ENCODE data around the gene RNF222.
"Not testable (repeated sequence)": the region's sequence is repeated elsewhere in the genome, so short reads cannot be mapped to it uniquely, and the experiment has no call there.

Gene RNF222

DNA sequence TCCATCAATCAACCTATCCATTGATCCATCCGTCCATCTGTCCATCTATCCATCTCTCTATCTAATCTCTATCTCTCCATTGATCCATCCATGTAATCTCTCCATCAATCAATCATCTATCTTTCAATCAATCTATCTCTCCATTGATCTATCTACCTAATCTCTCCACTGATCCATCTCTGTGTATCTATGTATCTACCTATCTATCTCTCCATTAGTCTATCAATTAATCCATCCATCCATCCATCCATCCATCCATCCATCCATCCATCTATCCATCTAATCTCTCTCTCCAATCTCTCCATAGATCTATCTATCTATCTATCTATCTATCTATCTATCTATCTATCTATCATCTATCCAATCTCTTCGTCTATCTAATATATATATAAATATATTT is 3.5 kb upstream of the RNF222 start:
- TF ChIP-seq CTCF (IDR thresholded peaks at IDR 0.05) (no peak), ZFX (IDR thresholded peaks at IDR 0.05; ENCODE audit: borderline replicate concordance) (no peak)

DNA sequence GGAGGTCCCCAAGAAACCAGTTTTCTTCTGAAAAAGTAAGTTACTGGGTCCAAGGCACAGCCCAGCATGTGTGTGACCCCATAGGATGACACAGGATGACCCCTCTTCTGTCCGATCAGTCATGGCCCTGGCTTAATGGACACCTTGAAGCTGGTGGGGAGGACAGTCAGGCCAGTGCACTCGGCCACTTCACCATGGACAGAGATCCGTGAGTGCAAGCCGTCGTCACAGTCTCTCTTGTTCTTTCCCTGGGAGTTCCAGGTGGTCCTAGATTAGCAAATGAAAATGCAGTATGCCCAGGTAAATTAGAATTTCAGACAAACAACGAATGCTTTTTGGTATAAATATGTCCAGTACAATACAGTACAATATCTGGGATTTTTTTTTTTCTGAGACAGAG is 1.4 kb upstream of the RNF222 start:
- TF ChIP-seq CTCF (IDR thresholded peaks at IDR 0.05) (no peak), ZFX (IDR thresholded peaks at IDR 0.05; ENCODE audit: borderline replicate concordance) (no peak)
- H3K27ac ChIP-seq: no peak overlapping the region

More for the DNA sequence above, 3.5 kb upstream of the RNF222 start:
- H3K27ac ChIP-seq: no peak overlapping the region

- not testable (repeated sequence) for H3K27ac ChIP-seq
Observed at GRCh38 chr17:8394497-8394896, 3.1 kb downstream of the RNF222 start.

GRCh38 chr17:8393470-8394231 is 4.0 kb downstream of the RNF222 start:
- H3K27ac ChIP-seq: no peak overlapping the region

GRCh38 chr17:8392674-8393469 is 4.8 kb downstream of the RNF222 start:
- H3K27ac ChIP-seq: no peak overlapping the region
- TF ChIP-seq ZFX (IDR thresholded peaks at IDR 0.05; ENCODE audit: borderline replicate concordance) (no peak), CTCF (IDR thresholded peaks at IDR 0.05) (no peak)

More at GRCh38 chr17:8393470-8394231, 4.0 kb downstream of the RNF222 start:
- no peak for TF ChIP-seq ZFX (IDR thresholded peaks at IDR 0.05; ENCODE audit: borderline replicate concordance)
- no peak for TF ChIP-seq CTCF (IDR thresholded peaks at IDR 0.05)

DNA sequence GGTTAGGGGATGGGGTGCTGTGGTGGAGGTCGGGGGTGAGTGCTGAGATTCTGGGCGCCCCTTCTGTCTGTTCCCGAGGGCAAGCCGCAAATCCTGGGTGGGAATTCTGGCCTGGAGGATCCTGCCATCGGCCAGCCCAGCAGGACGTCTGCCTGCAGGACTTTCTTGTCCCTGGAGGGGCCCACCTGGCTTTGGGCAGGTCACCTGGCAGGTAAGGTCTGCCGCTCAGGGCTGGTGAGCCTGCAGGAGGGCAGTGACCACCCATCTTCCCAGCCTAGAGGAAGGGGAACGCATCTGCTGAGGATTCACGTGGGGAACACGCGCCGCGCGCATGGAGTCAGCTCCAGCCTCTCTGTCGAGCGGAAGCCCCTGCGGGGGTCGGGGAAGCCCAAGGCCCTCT is 5.4 kb downstream of the RNF222 start:
- H3K27ac ChIP-seq: no peak overlapping the region
- TF ChIP-seq CTCF (IDR thresholded peaks at IDR 0.05): no peak
- TF ChIP-seq ZFX (IDR thresholded peaks at IDR 0.05; ENCODE audit: borderline replicate concordance): no peak

GRCh38 chr17:8391711-8392110 is 5.9 kb downstream of the RNF222 start:
- no peak overlapping the region for H3K27ac ChIP-seq
- no peak for TF ChIP-seq CTCF (IDR thresholded peaks at IDR 0.05)
- TF ChIP-seq ZFX (IDR thresholded peaks at IDR 0.05; ENCODE audit: borderline replicate concordance): no peak
